BJ (cell line): ENCODE results near the gene DGKB. TPM values are rescaled to one million over a fixed set of nuclear protein-coding genes. Genes with fewer than 3 reads are reported as not detected.

Experiments used
- CTCF ChIA-PET: fragments of 350-600 bp; formaldehyde crosslinking; extraction: SDS; loops from one replicate; lab custom pipeline; 2021; ENCODE audit warnings: antibody characterized with exemption, inconsistent platforms; lab: Yijun Ruan, JAX
- POLR2A ChIA-PET: fragments of 300-600 bp; sonication (Branson Sonifier 250); formaldehyde crosslinking; extraction: SDS; loops from one replicate; lab custom pipeline; 2021; ENCODE audit warnings: antibody characterized with exemption; lab: Charles Lee
- DNase-seq: peaks from one replicate; pipeline ENCODE4 v3.0.0-alpha.2; 2011; ENCODE audit warnings: low read depth
- H3K27me3 ChIP-seq: 2 replicates; pipeline ENCODE4 v1.6.0; 2011; ENCODE audit warnings: low read length; ENCODE audit not compliant: control insufficient read depth, insufficient read depth
- H3K36me3 ChIP-seq: 2 replicates; pipeline ENCODE4 v1.5.1; 2011; ENCODE audit warnings: low read length; ENCODE audit not compliant: control insufficient read depth, insufficient read depth
- H3K4me3 ChIP-seq: 2 replicates; pipeline ENCODE4 v1.5.1; 2011; ENCODE audit warnings: low read depth, mild to moderate bottlenecking, control low read depth, low read length
- CTCF ChIP-seq: IDR thresholded peaks from 2 replicates; pipeline ENCODE4 v1.5.1; 2011; ENCODE audit warnings: low read depth, mild to moderate bottlenecking, control low read depth, inconsistent platforms, low read length, moderate library complexity; ENCODE audit not compliant: insufficient read depth
- polyA plus RNA-seq: library from polyadenylated mRNA; depleted of rRNA; stranded (reverse); fragments of >200 nt; gene quantifications from 2 replicates; pipeline ENCODE4 v1.2.3, GENCODE V29; 2011

DGKB gene
- polyA plus RNA-seq, 1 experiment = 0.09 TPM

- no peak for TF ChIP-seq CTCF
Observed at GRCh38 chr7:14570750-14571607, 331.6 kb downstream of the DGKB start.

GRCh38 chr7:14552060-14552459, 350.5 kb downstream of the DGKB start:
- CTCF ChIA-PET = no interaction called here
- POLR2A ChIA-PET = no interaction called here
- Histone ChIP-seq H3K27me3 (no peaks in the 10 kb centered on the region), H3K36me3 (no peaks in the 10 kb centered on the region), H3K4me3 (no peak overlapping the region)
- DNase-seq = no peak
- TF ChIP-seq CTCF = no peak

More at GRCh38 chr7:14570750-14571607, 331.6 kb downstream of the DGKB start:
- ChIA-PET CTCF (interaction anchor here (0.7 kb wide), 1 partner anchor 24 kb away, joined by 4 read pairs; no protein-coding TSS in a partner anchor), POLR2A (interaction anchor here (0.6 kb wide), 1 partner anchor 27 kb away, joined by 3 read pairs; no protein-coding TSS in a partner anchor)
- Histone ChIP-seq H3K27me3 (no peaks in the 10 kb centered on the region), H3K4me3 (no peak overlapping the region), H3K36me3 (no peaks in the 10 kb centered on the region)
- no peak for DNase-seq

GRCh38 chr7:14551310-14551709, 351.2 kb downstream of the DGKB start:
- ChIA-PET POLR2A (no interaction called here), CTCF (no interaction called here)
- Histone ChIP-seq H3K27me3 (no peaks in the 10 kb centered on the region), H3K36me3 (no peaks in the 10 kb centered on the region), H3K4me3 (no peak overlapping the region)
- no peak for TF ChIP-seq CTCF
- no peak for DNase-seq

- POLR2A ChIA-PET = no interaction called here
- no peak for TF ChIP-seq CTCF
- CTCF ChIA-PET = no interaction called here
Observed at GRCh38 chr7:14542624-14543023, 359.9 kb downstream of the DGKB start.

GRCh38 chr7:14521183-14521582, 381.4 kb downstream of the DGKB start:
- H3K4me3 ChIP-seq = no peak overlapping the region
- H3K27me3 ChIP-seq = no peaks in the 10 kb centered on the region
- ChIA-PET POLR2A (no interaction called here), CTCF (no interaction called here)
- DNase-seq = no peak
- no peak for TF ChIP-seq CTCF
- no peaks in the 10 kb centered on the region for H3K36me3 ChIP-seq

More at GRCh38 chr7:14542624-14543023, 359.9 kb downstream of the DGKB start:
- Histone ChIP-seq H3K27me3 (no peaks in the 10 kb centered on the region), H3K36me3 (no peaks in the 10 kb centered on the region), H3K4me3 (no peak overlapping the region)
- no peak for DNase-seq
